Suprapubic skin (tissue), 3 donors: ENCODE data around the gene TAS2R43.

Experiments used
- CTCF ChIP-seq, 2 donors: fragments of 200-600 bp in 1 of 2; fragments of 450-650 bp in 1 of 2; sonication (generic) in 1 of 2; IDR thresholded peaks; one replicate each; pipeline ENCODE4 v1.5.1; 2016 to 2019; ENCODE audit warnings: antibody characterized with exemption in 2 of 2, mild to moderate bottlenecking in 1 of 2, moderate library complexity in 1 of 2
- POLR2AphosphoS5 ChIP-seq, 3 donors: sonication (generic); formaldehyde crosslinking; IDR thresholded peaks; one replicate each; pipeline ENCODE4 v1.6.1; 2017; ENCODE audit warnings: antibody characterized with exemption in 3 of 3

GRCh38 chr12:11069854-11070365 is 22.2 kb downstream of the TAS2R43 start:
- TF ChIP-seq POLR2AphosphoS5 (IDR thresholded peaks at IDR 0.05) (no peak), CTCF (IDR thresholded peaks at IDR 0.05) (no peak)
